HG03060 (cell line): ENCODE data around the gene CSGALNACT2.
A peak's percentile ranks its signal among the peaks of the same experiment; 100 is the strongest.

Experiments used
- ATAC-seq: cut with Tn5 transposase; IDR thresholded peaks from one replicate; pipeline ENCODE4 v1.9.1; 2021; ENCODE audit warnings: low read depth, moderate number of reproducible peaks; ENCODE audit not compliant: unreplicated experiment

Gene CSGALNACT2

GRCh38 chr10:43111921-43112607 lies 26.2 kb upstream of the CSGALNACT2 start:
- no peak for ATAC-seq

- ATAC-seq = no peak
Observed at GRCh38 chr10:43112608-43112961, 25.7 kb upstream of the CSGALNACT2 start.

GRCh38 chr10:43113201-43114087 lies 24.8 kb upstream of the CSGALNACT2 start:
- no peak for ATAC-seq

DNA sequence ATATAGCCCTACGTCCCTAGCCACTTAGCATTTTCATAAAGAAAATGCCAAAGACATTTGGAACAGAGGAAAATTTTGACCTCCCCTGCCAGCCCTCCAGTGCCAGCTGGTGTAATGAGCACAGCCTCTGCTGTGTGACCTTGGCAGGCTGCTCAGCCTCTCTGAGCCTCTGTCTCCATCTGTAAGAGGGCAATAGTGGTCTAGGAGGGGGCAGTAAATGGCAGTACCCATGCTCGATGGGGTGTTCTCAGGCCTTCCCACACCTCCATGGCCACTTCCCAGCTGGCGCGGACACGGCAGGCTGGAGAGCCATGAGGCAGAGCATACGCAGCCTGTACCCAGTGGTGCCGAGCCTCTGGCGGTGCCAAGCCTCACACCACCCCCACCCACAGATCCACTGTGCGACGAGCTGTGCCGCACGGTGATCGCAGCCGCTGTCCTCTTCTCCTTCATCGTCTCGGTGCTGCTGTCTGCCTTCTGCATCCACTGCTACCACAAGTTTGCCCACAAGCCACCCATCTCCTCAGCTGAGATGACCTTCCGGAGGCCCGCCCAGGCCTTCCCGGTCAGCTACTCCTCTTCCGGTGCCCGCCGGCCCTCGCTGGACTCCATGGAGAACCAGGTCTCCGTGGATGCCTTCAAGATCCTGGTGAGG lies 24.0 kb upstream of the CSGALNACT2 start:
- no peak for ATAC-seq

DNA sequence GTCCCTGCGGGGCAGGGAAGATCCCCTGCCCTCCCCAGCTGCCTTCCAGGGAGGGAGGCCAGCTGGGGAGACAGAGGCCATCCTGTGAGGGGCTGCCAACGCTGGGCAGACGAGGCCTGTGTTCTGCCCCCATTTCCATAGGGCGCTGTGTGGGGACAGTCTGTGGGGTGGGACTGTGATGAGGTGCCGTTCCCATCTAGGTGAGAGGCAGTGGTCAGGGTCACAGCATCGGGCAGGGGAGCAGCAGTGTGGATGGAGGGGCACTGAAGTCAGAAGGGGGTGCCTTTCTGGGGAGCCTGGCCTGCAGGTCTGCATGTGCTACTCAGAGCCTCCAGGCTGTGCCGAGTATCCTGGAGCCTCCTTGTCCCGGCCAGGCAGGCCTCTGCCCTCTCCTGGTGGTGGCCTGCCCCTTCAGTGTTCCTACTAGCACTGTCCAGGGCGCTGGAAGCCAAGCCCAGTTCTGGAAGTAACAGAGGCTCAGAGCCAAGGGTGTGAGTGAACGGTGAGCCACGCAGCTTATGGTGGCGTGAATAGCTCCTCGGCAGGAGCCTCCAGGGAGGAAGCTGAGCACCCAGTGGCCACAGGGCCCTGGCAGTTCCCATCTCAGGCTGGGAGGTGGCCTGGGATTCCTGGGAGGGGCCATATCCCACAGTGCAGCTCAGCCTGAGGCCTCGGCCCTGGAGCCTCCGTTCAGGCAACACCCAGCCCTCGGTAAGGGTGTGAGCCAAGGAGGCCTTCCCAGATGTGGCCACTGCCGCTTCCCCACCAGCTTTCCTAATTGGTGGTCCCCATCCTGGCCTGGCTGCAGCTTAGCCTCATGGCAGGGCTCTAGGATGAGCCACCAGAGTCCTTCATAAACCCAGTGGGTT lies 23.3 kb upstream of the CSGALNACT2 start:
- no peak for ATAC-seq

DNA sequence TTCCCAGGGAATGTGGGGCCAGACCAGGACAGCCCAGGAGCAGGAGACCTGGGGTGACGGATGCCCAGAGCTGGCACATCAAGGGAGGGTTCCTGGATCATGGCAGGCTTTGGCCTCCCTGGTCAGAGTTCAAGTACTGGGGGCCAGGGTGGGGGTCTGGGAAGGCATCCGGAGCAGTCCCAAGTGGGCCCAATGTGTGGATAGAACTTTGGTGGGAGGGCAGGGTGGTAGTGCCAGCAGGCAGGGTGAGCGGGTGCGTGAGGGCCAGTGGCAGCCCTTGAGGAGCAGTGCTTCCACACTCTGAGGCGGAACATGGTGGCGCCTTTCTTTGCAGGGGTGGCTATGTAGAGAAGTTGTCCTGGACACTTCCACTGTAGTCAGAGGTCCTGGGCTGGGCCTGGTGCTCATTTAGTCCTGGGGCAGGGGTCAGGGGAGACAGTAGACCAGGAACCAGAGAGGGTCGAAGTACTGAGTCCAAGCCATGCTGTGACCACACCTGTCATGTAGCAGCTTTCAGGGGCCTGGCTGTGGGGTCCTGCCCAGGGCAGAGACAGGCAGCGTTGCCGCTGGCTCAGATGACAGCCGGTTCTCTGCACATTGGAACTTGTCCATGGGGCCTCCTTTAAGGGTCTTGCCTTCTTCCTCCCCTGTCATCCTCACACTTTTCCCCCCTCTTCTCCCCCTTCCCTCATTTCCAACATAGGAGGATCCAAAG lies 22.2 kb upstream of the CSGALNACT2 start:
- no peak for ATAC-seq

GRCh38 chr10:43116596-43116995 lies 21.6 kb upstream of the CSGALNACT2 start:
- no peak for ATAC-seq

- ATAC-seq = no peak
Observed at GRCh38 chr10:43117031-43117776, 21.0 kb upstream of the CSGALNACT2 start.

DNA sequence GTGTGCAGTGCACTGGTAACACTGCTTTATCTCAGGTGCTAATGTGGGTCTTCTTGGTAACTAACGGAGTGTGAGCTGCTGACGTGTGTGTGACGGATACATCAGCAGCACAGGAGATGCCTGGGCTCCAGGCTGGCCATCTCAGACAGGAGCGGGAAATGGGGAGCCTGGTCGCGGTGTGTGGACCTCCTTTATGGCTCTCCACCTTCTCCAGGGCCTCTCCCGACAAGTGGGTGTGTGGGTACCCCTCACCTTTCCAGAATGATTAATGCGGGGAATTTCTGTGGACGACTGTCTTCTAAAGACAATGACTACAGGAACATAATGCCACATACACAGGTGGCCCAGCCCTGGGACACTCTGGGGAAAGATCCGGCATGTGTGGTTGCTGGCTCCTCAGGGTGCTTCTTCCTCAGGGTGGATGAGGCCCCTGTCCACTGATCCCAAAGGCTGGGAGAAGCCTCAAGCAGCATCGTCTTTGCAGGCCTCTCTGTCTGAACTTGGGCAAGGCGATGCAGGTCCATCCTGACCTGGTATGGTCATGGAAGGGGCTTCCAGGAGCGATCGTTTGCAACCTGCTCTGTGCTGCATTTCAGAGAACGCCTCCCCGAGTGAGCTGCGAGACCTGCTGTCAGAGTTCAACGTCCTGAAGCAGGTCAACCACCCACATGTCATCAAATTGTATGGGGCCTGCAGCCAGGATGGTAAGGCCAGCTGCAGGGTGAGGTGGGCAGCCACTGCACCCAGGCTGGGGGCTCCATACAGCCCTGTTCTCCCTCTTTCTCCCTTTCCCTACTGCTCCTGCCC lies 20.3 kb upstream of the CSGALNACT2 start:
- ATAC-seq = no peak

- no peak for ATAC-seq
Observed at GRCh38 chr10:43118631-43119415, 19.4 kb upstream of the CSGALNACT2 start.

GRCh38 chr10:43119416-43120115 lies 18.7 kb upstream of the CSGALNACT2 start:
- ATAC-seq = no peak

GRCh38 chr10:43120116-43120928 lies 17.9 kb upstream of the CSGALNACT2 start:
- no peak for ATAC-seq

GRCh38 chr10:43120929-43121314 lies 17.3 kb upstream of the CSGALNACT2 start:
- peak; percentile 55 for ATAC-seq

DNA sequence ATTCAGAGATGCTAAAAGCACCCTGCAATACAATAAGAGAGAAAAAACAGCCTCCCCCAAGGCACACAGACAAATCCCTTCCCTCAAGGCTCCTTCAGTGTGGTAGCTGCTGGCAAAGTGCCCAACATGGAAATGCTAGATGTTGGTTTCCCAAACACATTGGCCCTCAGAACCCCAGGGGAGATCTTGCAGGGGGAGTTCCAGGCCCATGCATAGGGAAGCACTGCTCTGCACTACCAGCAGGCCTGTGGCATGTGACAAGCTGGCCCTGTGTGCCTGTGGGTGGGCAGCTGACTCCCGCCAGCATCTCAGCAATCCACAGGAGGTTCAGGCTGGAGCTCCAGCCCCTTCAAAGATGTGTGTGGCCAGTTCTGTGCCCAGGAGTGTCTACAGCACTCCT lies 16.8 kb upstream of the CSGALNACT2 start:
- ATAC-seq = no peak

DNA sequence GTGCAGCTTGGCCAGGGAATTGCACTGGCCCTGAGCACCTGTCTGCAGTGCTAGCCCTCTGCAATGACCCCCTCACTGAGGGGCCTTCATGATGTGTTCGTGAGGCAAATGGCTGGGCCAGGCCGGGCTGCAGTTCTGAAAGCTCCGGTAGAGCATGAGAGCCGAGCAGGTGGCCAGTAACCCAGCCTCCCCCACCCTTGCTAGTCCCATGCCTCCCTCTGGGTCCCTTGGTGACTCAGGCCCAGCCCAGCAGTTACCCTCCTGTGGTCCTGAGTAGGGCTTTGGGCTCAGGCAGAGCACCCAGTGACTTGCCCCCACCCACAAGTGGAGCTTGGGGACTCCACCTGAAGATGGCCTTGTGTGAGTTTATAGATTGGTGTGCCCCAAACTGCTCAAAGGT lies 16.1 kb upstream of the CSGALNACT2 start:
- no peak for ATAC-seq

- ATAC-seq = no peak
Observed at GRCh38 chr10:43122826-43123225, 15.4 kb upstream of the CSGALNACT2 start.
